ENCODE data around the gene DNAJC7.
"Not testable (repeated sequence)": the region's sequence is repeated elsewhere in the genome, so short reads cannot be mapped to it uniquely, and the experiment has no call there.

The DNAJC7 gene

DNA sequence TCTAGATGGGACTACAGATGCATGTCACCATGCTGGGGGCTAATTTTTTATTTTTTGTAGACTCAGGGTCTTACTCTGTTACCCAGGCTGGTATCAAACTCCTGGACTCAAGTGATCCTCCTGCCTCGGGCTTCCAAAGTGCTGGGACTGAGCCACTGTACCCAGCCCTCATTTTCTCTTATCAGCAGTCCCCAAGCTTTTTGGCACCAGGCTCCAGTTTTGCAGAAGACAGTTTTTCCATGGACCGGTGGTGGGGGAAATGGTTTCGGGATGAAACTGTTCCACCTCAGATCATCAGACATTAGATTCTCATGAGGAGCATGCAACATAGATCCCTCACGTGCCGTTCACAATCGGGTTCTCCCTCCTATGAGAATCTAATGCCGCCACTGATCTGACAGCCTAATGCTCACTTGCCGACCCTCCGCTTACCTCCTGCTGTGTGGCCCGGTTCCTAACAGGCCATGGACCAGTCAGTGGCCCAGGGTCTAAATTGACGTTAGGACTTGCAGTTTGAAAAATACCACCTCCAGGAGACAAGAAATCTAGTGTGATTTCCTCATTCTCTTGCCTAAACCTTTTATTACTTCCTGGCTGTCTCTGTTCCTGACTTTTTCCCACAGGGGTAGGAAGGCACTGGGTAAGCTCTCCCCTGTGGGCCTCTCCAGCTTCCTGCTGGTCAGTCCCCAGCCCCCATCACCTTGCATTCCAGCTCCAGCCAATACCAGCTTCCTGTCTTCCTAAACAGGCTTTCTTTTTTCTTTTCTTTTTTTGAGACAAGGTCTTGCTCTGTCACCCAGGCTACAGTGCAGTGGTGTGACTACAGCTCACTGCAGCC, 60.0 kb downstream of the DNAJC7 start:
- no peak for DNase-seq (ENCODE audit: low read depth)

DNA sequence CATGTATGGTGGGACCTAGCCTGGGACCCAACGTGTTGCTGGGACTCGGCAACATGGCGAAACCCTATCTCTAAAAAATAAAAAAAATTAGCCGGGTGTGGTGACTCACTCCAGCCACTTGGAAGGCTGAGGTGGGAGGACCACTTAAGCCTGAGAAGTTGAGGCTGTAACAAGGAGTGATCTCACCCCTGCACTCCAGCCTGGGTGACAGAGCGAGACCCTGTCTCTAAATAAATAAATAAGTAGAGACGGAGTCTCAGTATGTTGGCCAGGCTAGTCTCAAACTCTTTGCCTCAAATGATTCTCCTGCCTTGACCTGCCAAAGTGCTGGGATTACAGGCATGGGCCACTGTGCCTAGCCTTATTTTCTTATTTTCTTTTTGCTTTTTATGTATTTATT, 60.7 kb downstream of the DNAJC7 start:
- no peak for DNase-seq (ENCODE audit: low read depth)

DNA sequence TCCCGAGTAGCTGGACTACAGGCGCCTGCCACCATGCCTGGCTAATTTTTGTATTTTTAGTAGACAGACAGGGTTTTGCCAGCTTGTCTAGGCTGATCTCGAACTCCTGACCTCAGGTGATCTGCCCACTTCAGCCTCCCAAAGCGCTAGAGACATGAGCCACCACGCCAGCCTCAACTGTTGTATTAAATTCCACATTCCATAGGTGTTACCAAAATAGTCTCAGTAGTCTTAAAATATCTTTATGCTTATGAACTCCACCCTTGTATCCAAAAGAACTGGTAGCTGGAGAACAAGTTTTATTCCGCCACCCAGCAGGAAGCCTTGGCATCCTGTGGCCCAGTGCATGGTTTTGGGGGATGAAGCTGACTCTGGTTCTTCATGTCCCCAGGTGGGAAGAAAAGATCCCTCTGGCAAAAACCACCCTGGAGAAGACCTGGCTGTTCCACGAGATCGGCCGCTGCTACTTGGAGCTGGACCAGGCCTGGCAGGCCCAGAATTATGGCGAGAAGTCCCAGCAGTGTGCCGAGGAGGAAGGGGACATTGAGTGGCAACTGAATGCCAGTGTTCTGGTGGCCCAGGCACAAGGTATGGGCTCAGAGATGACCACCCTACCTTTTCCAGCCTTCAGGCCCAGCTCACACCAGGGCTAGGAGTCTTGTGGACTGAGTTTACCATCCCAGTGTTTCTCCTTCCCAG, 68.3 kb downstream of the DNAJC7 start:
- DNase-seq (ENCODE audit: low read depth), result no peak

DNA sequence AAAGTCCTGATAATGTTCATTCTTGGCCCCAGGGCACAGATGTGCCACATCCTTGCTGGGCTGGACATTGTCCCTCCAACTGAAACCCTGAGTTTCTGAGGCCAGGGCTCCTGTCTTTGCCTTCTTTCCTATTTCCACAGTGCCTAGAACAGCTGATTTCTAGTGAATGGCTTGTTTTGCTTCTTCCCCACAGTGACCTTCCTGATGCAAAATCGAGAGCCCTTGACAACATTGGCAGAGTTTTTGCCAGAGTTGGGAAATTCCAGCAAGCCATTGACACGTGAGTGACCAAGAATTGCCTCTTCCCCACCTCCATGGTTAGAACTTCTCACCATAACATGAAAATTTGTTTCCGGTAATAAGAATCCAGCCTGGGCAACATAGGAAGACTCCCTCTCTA, 72.3 kb downstream of the DNAJC7 start:
- no peak for DNase-seq (ENCODE audit: low read depth)

DNA sequence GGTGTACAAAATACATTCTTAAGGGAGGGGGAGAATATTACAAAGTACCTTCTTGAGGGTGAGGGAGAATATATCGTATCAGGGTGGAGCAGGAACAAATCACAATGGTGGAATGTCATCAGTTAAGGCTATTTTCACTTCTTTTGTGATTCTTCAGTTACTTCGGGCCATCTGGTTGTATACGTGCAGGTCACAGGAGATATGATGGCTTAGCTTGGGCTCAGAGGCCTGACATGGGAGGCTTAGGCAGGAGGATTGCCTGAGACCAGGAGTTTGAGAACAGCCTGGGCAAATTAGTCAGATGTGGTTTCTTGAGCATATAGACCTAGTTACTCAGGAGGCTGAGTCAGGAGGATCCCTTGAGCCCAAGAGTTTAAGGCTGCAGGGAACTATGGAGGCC, 73.7 kb downstream of the DNAJC7 start:
- DNase-seq (ENCODE audit: low read depth), result no peak

DNA sequence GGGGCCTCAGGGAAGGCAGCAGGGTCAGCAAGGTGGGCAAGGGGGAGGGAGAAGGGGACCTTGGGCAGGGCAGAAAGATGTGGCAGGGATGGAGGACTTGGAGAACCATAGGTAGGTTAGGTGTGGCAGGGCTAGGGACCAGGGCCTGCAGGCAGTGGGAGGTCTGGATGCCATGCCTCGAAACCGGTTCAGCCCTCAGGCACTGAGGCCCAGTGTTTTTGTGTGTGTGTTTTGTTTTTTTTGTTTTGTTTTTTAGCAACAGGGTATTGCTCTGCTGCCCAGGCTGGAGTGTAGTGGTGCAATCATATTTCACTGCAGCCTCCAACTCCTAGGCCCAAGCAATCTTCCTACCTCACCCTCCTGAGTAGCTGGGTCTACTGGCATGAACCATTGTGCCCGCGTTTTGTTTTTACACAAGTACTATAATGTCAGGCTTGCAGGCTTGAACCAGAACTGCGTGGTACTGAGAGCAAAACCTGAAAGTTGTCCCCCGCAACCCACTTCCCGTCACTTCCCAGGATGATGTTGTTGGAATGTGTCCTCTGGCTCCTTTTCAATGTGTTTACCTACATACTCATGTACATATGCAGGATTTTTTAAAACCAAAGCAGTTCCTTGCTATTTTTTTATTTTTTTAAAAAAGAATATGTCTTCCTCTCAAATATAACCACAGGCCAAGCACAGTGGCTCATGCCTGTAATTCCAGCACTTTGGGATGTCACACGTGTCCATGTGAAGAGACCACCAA, 74.4 kb downstream of the DNAJC7 start:
- no peak for DNase-seq (ENCODE audit: low read depth)

DNA sequence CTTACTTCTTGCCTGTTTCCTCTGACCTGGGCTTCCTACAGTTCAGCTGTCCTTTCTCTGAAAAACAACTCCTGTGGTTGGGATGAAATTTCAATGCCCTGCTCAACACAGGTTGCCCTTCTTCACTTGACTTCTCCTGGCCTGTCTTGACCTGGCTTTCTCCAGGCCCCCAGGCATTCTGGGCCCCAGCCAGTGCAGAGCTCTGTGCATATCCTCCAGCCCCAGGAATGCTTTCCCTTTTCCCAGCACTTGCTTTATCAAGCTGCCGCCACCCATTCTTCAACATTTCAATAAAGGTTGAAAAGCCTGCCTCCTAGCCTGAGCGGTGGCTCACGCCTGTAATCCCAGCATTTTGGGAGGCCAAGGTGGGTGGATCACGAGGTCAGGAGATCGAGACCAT, 76.1 kb downstream of the DNAJC7 start:
- DNase-seq (ENCODE audit: low read depth), result no peak

DNA sequence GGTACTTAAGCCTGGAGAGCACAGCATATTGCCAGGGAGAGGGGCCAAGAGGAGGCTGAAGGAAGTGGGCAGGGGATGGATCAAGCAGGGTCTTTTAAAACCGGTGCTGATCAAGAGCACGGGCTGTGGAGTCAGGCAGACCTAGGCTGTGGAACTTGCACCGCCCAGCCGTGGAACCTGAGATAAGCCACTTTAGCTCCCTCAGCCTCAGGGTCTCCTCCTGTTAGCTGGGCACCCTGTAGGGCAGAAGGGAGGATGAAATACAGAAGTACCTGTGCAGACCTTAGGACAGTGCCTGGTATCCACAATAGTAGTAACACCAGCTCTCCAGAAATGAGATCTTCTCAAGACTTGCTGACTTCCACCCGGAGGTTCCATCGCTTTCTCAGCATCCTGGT, 77.5 kb downstream of the DNAJC7 start:
- no peak for DNase-seq (ENCODE audit: low read depth)

DNA sequence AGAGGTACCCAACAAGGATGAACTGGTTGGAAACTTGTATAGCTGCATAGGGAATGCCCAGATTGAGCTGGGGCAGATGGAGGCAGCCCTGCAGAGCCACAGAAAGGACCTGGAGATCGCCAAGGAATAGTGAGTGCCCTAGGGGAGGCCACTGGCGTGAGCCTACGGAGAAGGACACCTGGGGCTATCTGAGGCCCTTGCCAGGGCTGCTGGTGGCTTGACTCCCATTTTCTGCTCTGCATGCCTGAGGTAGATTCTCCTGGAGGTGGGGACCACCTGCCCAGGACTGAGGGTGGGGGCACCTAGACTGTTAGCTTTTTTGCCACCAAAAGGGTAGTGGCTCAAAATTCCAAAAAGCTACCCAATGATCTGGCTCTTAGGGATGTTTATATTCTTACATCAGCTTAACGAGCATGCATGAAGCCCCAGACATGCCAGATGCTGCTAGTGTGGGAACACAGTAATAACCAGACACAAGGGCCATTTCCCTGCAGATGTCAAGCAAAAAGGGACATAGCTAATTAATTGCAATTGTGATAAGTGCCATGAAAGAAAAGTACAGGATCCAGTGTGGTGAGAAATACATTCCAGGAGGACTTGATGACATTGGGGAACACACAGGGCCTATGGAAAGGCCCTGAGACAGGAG, 78.1 kb downstream of the DNAJC7 start:
- no peak for DNase-seq (ENCODE audit: low read depth)

DNA sequence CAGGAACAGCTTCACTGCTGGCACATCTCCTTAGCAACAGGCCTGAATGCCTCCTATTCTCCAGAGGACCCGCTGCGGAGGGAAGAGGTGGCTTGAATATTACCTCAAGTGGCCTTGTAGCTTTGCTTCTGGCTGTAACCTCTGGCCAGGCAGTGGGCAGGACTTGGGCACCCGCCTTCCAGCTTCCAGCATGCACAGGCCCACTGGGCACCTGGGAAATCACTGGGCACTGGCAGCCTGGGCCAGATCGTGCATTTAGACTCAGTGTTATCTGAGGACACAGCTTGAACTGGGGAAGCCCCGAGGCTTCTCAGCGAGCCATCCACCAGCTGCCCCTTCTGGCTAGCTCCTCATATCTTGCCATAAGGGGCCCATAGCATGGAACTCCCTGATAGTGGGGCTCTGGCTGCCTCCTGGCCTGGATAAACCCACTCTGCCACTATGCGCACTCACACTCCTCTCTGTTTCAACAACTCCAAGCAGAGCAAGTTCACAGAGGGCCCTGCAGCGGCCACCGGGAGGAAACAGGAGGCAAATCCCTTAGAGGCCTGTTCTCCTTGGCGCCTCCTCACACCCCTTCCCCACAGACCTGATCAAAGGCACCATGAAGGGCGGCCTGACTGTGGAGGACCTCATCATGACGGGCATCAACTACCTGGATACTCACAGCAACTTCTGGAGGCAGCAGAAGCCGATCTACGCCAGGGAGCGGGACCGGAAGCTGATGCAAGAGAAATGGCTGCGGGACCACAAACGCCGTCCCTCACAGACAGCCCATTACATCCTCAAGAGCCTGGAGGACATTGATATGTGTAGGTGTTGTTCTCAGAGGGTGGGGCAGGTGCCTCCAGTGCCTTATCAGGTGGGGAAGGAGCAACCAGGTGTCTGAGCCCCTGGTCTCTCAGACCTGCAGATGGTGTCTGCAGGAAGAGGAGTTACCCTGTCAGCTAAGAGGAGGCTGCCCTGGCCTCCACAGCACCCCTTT, 79.0 kb downstream of the DNAJC7 start:
- no peak for DNase-seq (ENCODE audit: low read depth)

DNA sequence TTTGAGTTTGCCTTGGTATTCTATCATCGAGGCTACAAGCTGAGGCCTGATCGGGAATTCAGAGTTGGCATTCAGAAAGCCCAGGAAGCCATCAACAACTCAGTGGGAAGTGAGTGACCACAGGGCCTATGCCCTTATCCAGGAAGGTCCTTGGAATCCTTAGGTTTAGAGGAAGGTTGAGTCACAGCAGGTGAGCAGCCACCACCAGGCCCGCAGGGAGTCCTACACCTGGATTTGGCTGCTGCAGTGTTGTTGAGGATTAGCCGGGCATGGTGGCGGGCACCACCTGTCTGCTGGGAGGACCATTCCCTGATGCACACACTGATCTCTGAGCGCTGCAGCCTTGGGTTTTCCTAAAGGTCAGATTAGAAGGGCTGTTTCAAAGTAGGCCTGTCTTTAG, 81.6 kb downstream of the DNAJC7 start:
- no peak for DNase-seq (ENCODE audit: low read depth)

DNA sequence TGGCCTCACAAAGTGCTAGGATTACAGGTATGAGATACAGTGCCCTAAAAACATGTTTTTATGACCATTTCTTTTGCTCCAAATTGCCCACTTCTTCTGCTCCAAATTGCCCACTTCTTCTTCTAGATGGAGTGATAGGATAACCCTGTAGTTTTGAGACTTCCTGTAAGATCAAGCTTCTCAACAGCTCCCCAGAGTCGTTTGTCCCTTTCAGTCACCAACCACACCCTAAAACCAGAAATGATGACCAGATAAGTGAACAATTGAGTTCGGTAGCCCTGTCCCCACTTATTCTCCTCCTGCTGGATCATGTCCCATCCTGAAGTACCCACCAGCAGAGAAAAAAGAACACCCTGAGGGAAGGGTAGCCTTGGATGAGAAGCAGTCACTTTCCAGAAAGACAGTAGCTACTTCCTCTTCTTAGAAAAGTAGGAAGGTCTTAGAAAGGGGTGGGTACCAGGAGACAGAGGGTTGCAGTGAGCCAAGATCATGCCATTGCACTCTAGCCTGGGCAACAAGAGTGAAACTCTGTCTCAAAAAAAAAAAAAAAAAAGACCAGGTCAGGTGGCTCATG, 84.3 kb downstream of the DNAJC7 start:
- DNase-seq (ENCODE audit: low read depth), result no peak

DNA sequence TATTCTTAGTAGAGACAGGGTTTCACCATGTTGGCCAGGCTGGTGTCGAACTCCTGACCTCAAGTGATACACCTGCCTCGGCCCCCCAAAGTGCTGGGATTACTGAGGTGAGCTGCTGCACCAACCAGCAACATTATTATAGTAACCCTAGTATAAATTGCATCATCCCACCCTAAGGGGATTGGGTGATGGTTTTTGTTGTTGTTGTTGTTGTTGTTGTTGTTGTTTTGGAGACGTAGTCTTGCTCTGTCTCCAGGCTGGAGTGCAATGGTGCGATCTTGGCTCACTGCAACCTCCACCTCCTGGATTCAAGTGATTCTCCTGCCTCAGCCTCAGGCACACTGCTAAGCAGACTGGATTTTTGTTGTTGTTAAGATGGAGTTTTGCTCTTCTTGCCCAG, 85.5 kb downstream of the DNAJC7 start:
- not testable (repeated sequence) for DNase-seq (ENCODE audit: low read depth)

DNA sequence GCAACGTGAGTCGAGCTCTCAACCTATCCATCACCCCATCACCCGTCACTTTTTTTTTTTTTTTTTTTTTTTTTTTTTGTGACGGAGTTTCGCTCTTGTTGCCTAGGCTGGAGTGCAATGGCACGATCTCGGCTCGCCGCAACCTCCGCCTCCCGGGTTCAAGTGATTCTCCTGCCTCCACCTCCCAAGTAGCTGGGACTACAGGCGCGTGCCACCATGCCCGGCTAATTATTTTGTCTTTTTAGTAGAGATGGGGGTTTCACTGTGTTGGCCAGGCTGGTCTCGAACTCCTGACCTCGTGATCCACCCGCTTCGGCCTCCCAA, 86.4 kb downstream of the DNAJC7 start:
- not testable (repeated sequence) for DNase-seq (ENCODE audit: low read depth)

DNA sequence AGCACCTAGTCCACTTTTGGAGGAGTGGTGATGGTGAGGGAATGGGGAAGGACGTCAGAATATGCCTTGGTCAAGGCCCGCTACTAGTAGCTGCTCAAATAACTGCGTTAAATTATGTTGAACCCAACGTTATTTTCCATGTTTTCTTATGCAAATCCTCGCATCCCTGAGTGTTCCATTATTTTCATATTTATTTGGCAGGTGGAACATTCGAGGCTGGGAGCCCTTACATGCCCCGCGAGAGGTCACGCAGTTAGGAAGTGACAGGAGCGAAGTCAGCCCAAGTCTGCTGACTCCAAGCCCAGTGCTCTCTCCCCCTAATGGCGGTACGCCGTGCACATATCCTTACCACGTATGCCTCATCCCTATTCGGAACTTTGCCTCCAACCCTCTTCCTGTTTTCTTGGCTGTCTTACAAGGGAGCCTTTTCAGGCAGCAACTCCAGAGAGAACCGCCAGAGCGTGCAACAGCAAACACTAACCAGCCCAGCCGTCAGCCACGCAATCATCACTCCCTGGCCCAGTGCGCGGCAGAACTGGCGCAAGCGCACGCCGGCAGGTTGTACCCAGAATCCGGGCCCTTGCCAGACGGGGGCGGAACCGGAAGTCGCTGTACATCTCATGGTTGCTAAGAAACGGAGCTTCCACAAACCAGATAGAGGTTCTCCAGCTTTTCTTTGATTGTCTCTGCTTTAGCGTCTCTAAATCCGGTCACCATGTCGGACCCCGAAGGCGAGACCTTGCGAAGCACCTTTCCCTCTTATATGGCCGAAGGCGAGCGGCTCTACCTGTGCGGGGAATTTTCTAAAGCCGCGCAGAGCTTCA, 87.0 kb downstream of the DNAJC7 start, which contains the start of gene ODAD4:
ODAD4 (plus strand) TSS at position 609 of the 824 bp plus-strand sequence; CDS start at position 716, 107 bp downstream.
- peak; percentile 97 for DNase-seq (ENCODE audit: low read depth)

DNA sequence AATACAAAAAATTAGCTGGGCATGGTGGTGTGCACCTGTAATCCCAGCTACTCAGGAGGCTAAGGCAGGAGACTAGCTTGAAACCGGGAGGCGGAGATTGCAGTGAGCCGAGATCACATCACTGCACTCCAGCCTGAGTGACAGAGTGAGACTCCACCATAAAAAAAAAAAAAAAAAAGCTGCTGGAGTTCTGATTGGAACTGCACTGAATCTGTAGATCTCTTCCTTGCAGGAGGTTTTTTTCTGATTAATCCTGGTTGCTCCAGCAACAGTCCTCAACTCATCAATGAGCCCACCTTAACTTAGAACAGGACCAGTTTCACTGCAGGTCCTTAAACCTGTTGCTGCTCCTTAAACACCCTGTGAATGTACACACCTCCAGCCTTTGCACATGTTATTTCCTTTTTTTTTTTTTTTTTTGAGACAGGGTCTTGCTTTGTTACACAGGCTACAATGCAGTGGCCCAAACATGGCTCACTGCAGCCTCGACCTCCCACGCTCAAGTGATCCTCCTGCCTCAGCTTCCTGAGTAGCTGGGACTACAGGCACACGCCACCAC, 88.5 kb downstream of the DNAJC7 start:
- no peak for DNase-seq (ENCODE audit: low read depth)
